Glutamatergic neuron (in vitro differentiated cells): ENCODE results near the gene PHLPP1. TPM values are rescaled to one million over a fixed set of nuclear protein-coding genes. Genes with fewer than 3 reads are reported as not detected.

ENCODE experiments used
- DNase-seq: peaks from one replicate; pipeline ENCODE4 v3.0.0; 2022
- H3K27ac Mint-ChIP-seq: one replicate; pipeline ENCODE4 v1.8.0; 2020; ENCODE audit warnings: mild to moderate bottlenecking, mixed read lengths, inconsistent platforms; ENCODE audit not compliant: unreplicated experiment
- H3K27me3 Mint-ChIP-seq: one replicate; pipeline ENCODE4 v1.8.0; 2020; ENCODE audit warnings: mild to moderate bottlenecking, moderate library complexity, mixed read lengths, inconsistent platforms; ENCODE audit not compliant: unreplicated experiment
- H3K36me3 Mint-ChIP-seq: one replicate; pipeline ENCODE4 v1.8.0; 2020; ENCODE audit warnings: mild to moderate bottlenecking, mixed read lengths, inconsistent platforms; ENCODE audit not compliant: unreplicated experiment
- H3K4me1 Mint-ChIP-seq: one replicate; pipeline ENCODE4 v1.8.0; 2020; ENCODE audit warnings: mild to moderate bottlenecking, low read depth, mixed read lengths, inconsistent platforms; ENCODE audit not compliant: unreplicated experiment
- H3K4me3 Mint-ChIP-seq: one replicate; pipeline ENCODE4 v1.8.0; 2020; ENCODE audit warnings: mild to moderate bottlenecking, mixed read lengths, inconsistent platforms; ENCODE audit not compliant: unreplicated experiment
- H3K9me3 Mint-ChIP-seq: one replicate; pipeline ENCODE4 v1.8.0; 2020; ENCODE audit warnings: mild to moderate bottlenecking, moderate library complexity, mixed read lengths, inconsistent platforms; ENCODE audit not compliant: unreplicated experiment
- CTCF ChIP-seq: fragments of 200-600 bp; sonication (generic); IDR thresholded peaks from one replicate; pipeline ENCODE4 v1.5.0; 2021; ENCODE audit not compliant: partially characterized antibody, unreplicated experiment
- total RNA-seq: library from RNA; stranded (reverse); fragmentation: NEBNext Ultra II Directional; extraction: Animal tissue kit (Norgen Biotek cat#: 25700); gene quantifications from one replicate; pipeline ENCODE4 v1.2.1, GENCODE V29; 2021; ENCODE audit not compliant: unreplicated experiment

PHLPP1 gene
- total RNA-seq, 1 donor from 2014 or later, result 14.0 TPM

GRCh38 chr18:62827397-62827796 is 112.1 kb downstream of the PHLPP1 start:
- no peak for DNase-seq
- no peaks in the 10 kb centered on the region for H3K27me3 Mint-ChIP-seq
- H3K9me3 Mint-ChIP-seq, result no peaks in the 10 kb centered on the region
- H3K4me3 Mint-ChIP-seq, result no peak overlapping the region
- H3K27ac Mint-ChIP-seq, result no peak overlapping the region
- H3K36me3 Mint-ChIP-seq, result no peaks in the 10 kb centered on the region
- TF ChIP-seq CTCF, result no peak
- H3K4me1 Mint-ChIP-seq, result peaks cover 8% of the 10 kb centered on the region

GRCh38 chr18:62828091-62828640 is 112.8 kb downstream of the PHLPP1 start:
- Mint-ChIP-seq H3K9me3 (no peaks in the 10 kb centered on the region), H3K27me3 (no peaks in the 10 kb centered on the region), H3K4me1 (peaks cover 8% of the 10 kb centered on the region), H3K36me3 (no peaks in the 10 kb centered on the region), H3K4me3 (no peak overlapping the region), H3K27ac (no peak overlapping the region)
- DNase-seq, result no peak
- TF ChIP-seq CTCF, result no peak

GRCh38 chr18:62828852-62829251 is 113.5 kb downstream of the PHLPP1 start:
- DNase-seq, result no peak
- Mint-ChIP-seq H3K9me3 (no peaks in the 10 kb centered on the region), H3K27ac (no peak overlapping the region), H3K36me3 (no peaks in the 10 kb centered on the region), H3K4me3 (no peak overlapping the region), H3K27me3 (no peaks in the 10 kb centered on the region), H3K4me1 (peaks cover 8% of the 10 kb centered on the region)
- no peak for TF ChIP-seq CTCF

- TF ChIP-seq CTCF, result no peak
- no peak for DNase-seq
- no peaks in the 10 kb centered on the region for H3K36me3 Mint-ChIP-seq
- no peaks in the 10 kb centered on the region for H3K9me3 Mint-ChIP-seq
- no peak overlapping the region for H3K27ac Mint-ChIP-seq
- H3K4me1 Mint-ChIP-seq, result peaks cover 11% of the 10 kb centered on the region
- H3K4me3 Mint-ChIP-seq, result no peak overlapping the region
- no peaks in the 10 kb centered on the region for H3K27me3 Mint-ChIP-seq
These were observed 114.6 kb downstream of the PHLPP1 start for GRCh38 chr18:62829936-62830335.

- Mint-ChIP-seq H3K27ac (no peak overlapping the region), H3K9me3 (peaks cover 2% of the 10 kb centered on the region), H3K4me3 (no peak overlapping the region)
These were observed 116.9 kb downstream of the PHLPP1 start for GRCh38 chr18:62832282-62832681.

More at GRCh38 chr18:62832282-62832681, 116.9 kb downstream of the PHLPP1 start:
- no peak for TF ChIP-seq CTCF
- no peak for DNase-seq
- peaks cover 11% of the 10 kb centered on the region for H3K4me1 Mint-ChIP-seq
- H3K27me3 Mint-ChIP-seq, result no peaks in the 10 kb centered on the region
- no peaks in the 10 kb centered on the region for H3K36me3 Mint-ChIP-seq
